HL-60 (cell line): Measurements from ENCODE around the gene FGFR2.

Experiments
- DNase-seq, 2 experiments: peaks; one replicate each; pipeline ENCODE4 v3.0.0-alpha.2; 2010 to 2020; ENCODE audit warnings: low read depth in 1 of 2, low spot score in 1 of 2
- H3K27ac ChIP-seq: fragments of 250-450 bp; sonication (Bioruptor Pico); replicated peaks from 2 replicates; pipeline ENCODE4 v1.5.1; 2020; ENCODE audit warnings: mild to moderate bottlenecking, moderate library complexity
- H3K27me3 ChIP-seq: fragments of 250-450 bp; sonication (Bioruptor Pico); 2 replicates; pipeline ENCODE4 v1.5.1; 2021; ENCODE audit warnings: mild to moderate bottlenecking, moderate library complexity; ENCODE audit not compliant: insufficient read depth, poor library complexity, severe bottlenecking
- H3K4me3 ChIP-seq: replicated peaks from 2 replicates; pipeline ENCODE4 v1.5.1; 2011; ENCODE audit warnings: mild to moderate bottlenecking, control low read depth, low read length; ENCODE audit not compliant: insufficient read depth
- CTCF ChIP-seq: IDR thresholded peaks from one replicate; pipeline ENCODE4 v1.5.1; 2011; ENCODE audit warnings: low read length, control low read depth, inconsistent platforms; ENCODE audit not compliant: insufficient read depth
- GABPA ChIP-seq: IDR thresholded peaks from 2 replicates; pipeline ENCODE4 v1.6.1; 2012; ENCODE audit warnings: low read depth
- POLR2AphosphoS5 ChIP-seq: IDR thresholded peaks from 2 replicates; pipeline ENCODE4 v1.6.1; 2012; ENCODE audit warnings: low read depth
- REST ChIP-seq: IDR thresholded peaks from 2 replicates; pipeline ENCODE4 v1.6.1; 2012; ENCODE audit warnings: low read depth; ENCODE audit not compliant: insufficient replicate concordance
- SPI1 ChIP-seq: IDR thresholded peaks from 2 replicates; pipeline ENCODE4 v1.6.1; 2012; ENCODE audit warnings: low read depth, mild to moderate bottlenecking, borderline replicate concordance

Gene FGFR2

GRCh38 chr10:121608469-121609190 is 10.4 kb upstream of the FGFR2 start:
- no peak overlapping the region for H3K4me3 ChIP-seq
- TF ChIP-seq CTCF (peak; percentile 17), POLR2AphosphoS5 (no peak)
- DNase-seq, result no peak
- H3K27me3 ChIP-seq, result peaks cover 7% of the 10 kb centered on the region
- H3K27ac ChIP-seq, result no peak overlapping the region

GRCh38 chr10:121607310-121608055 is 9.2 kb upstream of the FGFR2 start:
- H3K27ac ChIP-seq, result no peak overlapping the region
- no peak for DNase-seq
- no peak overlapping the region for H3K4me3 ChIP-seq
- peaks cover 7% of the 10 kb centered on the region for H3K27me3 ChIP-seq
- TF ChIP-seq POLR2AphosphoS5 (no peak), CTCF (no peak), REST (no peak), GABPA (no peak), SPI1 (no peak)

- Histone ChIP-seq H3K4me3 (no peak overlapping the region), H3K27me3 (peaks cover 13% of the 10 kb centered on the region), H3K27ac (no peak overlapping the region)
- no peak for DNase-seq
- TF ChIP-seq SPI1, result no peak
- no peak for TF ChIP-seq GABPA
- no peak for TF ChIP-seq CTCF
- TF ChIP-seq REST, result no peak
- TF ChIP-seq POLR2AphosphoS5, result no peak
Measured at GRCh38 chr10:121605708-121606107, 7.5 kb upstream of the FGFR2 start.
